HG03378 (cell line): Measurements from ENCODE around the gene YARS2.
"Not testable (repeated sequence)": the region's sequence is repeated elsewhere in the genome, so short reads cannot be mapped to it uniquely, and the experiment has no call there.

Source experiments
- ATAC-seq: cut with Tn5 transposase; IDR thresholded peaks from one replicate; pipeline ENCODE4 v1.9.1; 2021; ENCODE audit warnings: mild to moderate bottlenecking, moderate library complexity; ENCODE audit not compliant: unreplicated experiment

The YARS2 gene

DNA sequence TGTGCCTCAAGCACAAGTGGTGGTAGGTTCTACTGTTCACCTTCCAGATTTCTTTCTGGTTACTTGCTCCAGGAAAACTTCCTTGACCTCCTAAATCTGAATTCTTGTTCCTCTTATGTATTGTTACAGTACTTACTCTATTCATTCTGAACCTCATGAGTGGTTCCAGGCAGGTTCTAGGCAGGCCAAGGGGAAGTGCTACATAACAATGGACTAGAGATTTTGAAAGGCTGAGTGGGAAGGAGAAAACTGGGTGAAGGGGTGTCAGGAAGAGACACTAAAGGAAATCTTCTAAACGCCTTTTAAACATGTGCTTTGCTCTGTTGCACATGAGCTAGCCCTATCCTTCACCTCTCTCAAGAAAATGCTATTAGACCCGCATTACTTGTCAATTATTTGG, 1.6 kb downstream of the YARS2 start:
- no peak for ATAC-seq

DNA sequence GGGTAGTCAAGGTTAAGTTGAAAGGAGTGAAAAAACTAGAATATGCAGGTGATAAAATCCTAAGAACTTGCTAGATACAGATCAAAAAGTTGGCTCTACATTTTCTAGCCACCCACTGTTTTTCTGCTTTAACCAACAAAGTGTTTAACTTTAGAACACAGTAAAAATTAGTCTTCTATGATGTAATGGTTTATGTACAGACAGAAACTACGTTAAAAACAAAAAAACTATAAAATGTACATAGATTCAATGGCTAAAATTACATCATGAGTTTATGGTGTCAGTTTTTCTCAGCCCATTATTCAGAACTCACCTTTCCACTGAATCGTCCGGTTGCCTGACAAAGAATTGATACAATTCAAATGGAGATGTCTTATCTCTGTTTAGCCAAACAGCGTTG, 2.1 kb downstream of the YARS2 start:
- ATAC-seq = no peak

DNA sequence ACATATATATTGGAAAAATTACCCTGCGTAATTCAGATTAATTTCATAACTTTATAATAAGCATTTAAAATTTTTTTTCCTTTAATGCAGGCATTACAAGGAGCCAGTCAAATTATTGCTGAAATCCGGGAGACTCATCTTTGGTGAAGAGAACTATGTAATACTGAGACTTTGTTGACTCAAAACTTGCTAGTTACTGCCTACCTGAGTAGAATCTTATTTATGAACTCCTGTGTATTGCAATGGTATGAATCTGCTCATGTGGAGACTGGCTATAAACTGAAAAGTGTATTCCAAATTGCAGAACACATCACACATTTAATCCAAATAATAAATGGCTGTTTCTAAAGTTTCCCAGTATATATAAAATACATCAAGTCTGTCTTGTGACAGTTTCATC, 12.4 kb downstream of the YARS2 start:
- ATAC-seq = no peak

DNA sequence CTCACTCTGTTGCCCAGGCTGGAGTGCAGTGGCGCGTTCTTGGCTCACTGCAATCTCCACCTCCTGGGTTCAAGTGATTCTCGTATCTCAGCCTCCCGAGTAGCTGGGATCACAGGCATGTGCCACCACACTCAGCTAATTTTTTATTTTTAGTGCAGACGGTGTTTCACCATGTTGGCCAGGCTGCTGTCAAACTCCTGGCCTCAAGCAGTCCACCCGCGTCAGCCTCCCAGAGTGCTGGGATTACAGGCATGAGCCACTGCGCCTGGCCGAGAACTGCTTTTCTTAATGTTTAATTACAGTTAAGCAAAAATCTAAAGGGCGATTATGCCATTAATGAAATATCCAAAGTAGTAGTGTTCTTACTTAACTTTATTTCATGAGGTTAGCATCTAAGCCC, 13.6 kb downstream of the YARS2 start:
- no peak for ATAC-seq

DNA sequence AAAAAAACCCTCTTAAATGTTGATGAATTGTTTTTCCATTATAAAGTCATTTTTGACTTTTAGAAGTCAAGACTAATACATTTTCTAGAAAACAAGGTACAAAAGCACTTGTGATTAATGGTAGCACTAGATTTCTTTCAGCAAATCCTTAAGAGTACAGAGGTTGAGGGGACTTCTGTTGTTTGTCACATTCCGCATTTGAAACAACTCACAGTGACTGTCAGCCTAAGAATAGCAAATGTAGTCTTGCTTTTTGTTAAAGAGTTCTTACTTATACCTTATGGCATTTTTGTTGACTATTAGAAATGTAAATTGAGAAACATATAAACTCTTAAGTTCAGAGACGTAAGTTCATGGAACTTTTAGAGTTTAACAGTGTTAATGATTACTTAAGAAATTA, 16.4 kb downstream of the YARS2 start:
- ATAC-seq = no peak

DNA sequence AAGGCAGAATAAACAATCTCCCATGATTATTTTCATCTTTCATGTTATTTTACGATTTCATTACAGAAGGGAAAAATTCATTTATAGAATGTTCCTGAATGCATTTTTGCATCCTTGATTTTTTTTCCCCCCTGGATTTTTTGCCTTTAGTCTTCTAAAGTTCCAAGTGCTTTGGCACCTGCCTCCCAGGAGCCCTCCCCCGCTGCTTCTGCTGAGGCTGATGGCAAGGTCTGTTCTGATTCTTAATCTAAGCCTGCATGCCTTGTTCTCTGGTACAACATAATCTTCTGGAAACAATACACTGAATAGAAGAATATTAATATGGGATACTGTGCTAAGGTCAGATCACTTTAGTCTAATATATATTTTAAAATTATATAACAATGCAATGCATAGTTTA, 18.0 kb downstream of the YARS2 start:
- no peak for ATAC-seq

DNA sequence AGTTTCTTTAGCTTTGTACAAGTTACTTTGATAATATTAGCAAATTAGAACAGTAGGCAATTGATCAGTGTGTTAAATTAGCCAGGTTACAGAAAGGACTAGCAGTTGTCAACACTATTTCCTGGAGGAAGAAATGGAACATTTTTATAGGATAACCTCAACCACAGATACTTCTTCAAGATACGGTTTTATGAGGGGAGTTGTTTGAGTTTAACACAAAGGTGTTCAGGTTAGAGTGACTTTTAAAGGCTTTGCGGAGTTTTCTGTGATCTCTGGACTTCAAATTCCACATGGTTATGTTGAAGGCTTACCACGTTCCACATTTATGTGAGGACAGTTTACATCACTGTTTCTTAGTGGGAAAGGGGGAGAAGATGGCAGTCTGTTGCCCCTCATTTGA, 19.3 kb downstream of the YARS2 start:
- ATAC-seq = no peak

DNA sequence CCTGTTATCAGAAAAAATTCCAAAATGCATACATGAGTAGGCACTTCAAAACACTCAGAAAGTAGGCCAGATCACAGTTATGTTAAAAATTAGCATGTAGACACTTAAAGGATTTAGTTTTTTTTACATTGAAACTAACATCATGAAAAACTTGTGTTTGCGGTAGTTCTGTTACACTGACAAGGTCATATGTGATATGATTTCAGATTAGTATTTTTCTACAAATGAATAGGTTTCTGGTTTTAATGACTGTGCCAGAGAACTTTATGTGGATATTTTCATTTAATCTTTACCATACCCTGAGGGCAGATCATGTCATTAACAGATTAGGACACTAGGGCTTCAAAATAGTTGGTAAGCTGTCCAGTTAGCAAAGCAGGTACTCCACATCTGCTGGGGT, 20.7 kb downstream of the YARS2 start:
- ATAC-seq = no peak

DNA sequence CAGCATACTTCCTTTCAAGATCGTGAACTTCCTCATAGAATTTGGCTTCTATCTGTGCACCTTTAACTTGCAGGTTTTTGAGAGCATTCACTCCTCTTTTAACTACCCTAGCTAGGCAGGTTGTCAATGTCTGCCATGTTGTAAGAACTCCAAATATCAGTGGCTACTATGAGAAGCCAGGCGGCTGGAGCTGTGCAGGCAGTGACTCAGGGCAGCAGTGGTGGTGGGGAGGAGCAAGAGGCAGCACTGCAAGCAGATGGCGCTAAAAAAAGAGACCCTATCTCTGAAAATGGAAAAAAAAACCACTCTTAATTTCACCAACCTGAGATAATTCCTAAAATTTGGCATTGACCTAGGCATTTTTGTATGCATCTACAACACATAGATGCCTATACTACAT, 28.5 kb downstream of the YARS2 start:
- ATAC-seq = no peak

DNA sequence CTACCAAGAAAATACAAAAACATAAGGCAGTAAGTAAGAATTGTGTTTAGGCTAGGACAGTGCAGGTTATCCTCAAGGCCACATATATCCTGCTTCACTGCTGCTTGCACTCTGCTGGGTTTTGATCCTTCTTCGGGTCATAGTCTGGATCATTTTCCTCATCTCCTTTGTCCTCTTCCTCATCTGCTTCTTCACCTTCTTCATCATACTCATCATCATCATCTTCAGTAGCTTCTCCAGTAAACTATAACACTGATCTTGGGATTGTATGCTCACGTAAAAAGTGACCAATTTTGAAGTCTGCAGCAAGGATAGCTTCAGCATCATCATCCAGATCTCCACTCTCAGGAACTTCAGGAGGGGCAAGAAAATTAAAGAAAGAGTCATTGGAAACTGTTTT, 29.4 kb downstream of the YARS2 start:
- ATAC-seq = no peak

DNA sequence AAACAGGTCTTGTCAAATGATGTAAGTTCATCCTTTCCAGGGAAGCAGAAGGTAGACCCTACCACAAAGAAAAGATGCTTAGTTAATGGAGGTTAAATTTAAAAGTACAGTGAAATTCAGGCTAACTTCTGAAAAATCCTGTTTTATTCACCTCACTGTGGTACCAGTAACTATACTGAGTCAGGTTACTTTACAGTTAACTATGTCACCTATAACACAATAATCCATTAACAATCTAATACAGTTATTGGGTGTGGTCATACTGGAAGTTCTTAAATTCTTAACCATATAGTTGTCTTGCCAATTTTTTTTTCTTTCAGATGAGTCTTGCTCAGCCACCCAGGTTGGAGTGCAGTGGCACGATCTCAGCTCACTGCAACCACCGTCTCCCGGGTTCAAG, 30.4 kb downstream of the YARS2 start:
- not testable (repeated sequence) for ATAC-seq

DNA sequence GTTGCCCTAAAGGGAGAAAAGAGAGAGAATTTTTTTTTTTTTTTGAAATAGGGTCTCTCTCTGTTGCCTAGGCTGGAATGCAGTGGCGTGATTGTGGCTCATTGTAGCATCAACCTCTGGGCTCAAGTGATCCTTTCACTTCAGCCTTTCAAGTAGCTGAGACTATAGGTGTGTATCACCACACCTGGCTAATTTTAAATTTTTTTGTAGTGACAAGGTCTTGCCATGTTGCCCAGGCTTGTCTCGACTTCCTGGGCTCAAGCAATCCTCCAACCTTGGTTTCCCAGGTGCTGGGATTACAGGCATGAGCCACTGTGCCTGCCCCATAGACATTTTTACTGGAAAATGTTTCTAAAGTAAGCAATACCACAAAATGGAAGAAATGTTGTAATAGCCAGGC, 36.8 kb downstream of the YARS2 start:
- no peak for ATAC-seq

DNA sequence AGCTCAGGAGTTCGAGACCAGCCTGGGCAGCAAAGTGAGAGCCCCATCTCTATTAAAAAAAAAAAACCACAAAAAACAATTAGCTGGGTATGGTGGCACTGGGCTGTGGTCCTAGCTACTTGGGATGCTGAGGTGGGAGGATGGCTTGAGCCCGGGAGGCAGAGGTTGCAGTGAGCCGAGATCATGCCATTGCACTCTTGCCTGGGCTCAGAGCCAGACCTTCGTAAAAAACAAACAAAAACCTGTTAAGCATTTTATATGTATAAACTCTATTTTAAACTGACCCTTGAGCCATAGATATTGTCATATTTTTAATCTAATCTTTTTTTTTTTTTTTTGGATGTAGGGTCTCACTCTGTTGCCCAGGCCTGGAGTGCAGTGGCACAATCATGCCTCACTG, 40.9 kb downstream of the YARS2 start:
- ATAC-seq = no peak

DNA sequence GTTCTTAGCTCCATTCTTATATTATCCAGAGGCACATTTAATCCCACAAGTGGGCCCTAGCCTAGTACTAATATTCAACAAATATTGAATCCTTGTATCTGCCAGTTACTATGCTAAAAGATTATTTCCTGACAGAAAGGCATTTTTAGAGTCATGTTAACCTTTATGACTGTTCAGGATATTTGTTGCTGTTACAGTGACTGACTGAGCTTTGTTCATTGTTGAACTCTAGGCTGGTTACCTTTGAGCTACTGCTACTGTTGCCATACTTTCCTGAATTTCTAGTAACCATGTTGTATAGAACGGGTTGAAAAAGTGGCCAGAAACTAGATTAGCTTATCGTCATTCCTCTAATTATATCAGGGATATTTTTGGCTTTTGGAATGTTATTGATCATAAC, 46.8 kb downstream of the YARS2 start:
- no peak for ATAC-seq

DNA sequence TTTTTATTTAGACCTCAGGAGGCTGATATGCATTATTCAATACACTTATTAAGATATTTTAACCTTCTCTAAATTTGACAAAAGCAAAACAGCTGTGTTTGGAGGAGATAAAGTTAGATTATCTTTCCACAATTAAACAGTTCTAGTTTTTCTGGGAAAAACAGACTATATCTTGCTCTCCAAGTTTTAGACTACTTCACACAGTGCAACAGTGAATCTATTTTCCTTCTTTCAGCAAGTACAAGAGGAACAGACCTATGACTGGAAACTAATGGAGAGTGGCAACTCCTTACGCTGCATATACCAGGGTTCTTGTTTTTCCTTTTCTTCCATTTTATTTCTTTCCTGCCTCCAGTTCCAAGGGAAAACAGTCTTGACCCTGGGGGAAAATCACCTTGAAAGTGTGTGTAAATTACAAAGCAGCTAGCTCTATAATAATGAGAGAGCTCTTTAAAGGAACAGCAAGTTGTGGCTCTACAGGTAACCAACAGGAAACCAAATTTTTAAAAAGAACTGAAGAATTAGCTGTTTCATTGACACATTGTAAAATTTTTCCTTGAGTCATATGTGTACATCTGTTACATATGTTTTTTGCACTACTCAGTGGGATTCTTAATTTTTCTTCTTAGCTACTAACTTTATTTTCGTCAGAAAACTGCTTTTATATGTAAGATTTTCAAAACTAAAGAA, 49.2 kb downstream of the YARS2 start:
- ATAC-seq = no peak

DNA sequence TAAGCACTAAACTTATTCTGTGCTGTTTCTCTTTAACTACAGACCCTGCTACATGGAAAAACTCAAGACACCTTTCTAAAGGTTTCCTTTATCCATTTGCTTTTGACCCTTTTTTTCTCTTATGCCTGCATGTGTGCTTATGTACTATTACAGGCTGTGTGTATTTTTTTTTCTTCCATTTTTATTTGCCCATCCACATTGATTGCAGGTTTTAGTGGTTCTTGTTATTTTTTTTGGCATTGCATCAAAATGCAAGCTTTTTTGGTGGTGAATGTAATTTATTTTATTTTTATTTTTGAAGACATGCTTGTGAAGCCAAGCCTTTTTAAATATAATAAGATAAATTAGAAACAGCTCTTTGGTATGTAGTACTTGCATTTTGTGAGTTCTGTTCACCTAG, 49.9 kb downstream of the YARS2 start:
- no peak for ATAC-seq

DNA sequence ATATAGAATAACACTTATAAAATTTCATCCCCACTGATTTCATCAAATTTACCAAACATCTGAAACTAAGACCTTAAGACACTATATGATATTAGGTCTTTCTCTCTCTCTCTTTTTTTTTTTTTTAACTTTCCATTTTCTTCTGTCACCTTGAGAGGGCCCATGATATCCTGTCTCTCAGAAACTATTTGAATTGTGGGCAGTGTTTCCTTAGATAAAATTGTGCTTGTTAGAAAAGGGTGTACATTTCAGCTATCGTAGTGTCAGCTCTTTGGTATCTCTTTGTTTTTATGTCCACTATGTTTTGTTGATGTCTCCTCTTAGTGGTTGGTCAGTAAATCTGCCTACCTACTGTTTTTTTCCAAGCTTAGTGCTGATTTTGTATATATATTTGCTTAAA, 52.8 kb downstream of the YARS2 start:
- ATAC-seq = no peak

DNA sequence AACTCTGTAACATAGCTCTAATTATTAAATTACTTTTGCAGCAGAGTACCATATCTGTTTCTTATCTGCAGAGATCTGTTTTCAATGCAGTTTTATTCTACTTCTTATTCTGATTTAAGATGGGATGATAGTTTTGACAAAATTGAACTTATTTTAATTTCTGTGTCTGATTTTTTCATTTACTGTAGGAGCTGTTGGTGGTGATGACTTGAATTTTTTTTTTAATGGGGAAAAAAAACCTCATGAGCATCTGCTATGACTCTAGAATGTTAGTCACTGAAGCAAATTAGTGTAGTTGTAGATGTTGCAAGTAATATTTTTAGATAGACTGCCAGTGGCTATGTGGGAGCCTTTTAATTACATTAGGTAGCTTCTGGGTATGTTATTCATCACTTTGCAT, 53.2 kb downstream of the YARS2 start:
- no peak for ATAC-seq

DNA sequence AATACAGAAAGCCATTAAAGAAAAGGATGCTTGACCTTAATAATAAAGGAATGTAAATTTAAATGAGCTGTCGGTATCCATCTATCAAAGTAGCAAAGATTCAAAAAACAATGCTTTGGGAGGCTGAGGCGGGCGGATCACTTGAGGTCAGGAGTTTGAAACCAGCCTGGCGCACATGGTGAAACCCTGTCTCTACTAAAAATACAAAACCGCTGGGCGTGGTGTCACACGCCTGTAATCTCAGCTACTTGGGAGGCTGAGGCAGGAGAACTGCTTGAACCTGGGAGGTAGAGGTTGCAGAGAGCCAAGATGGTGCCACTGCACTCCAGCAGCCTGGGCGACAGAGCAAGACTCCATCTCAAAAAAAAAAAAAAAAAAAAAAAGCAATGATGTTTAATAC, 56.3 kb downstream of the YARS2 start:
- ATAC-seq = not testable (repeated sequence)

DNA sequence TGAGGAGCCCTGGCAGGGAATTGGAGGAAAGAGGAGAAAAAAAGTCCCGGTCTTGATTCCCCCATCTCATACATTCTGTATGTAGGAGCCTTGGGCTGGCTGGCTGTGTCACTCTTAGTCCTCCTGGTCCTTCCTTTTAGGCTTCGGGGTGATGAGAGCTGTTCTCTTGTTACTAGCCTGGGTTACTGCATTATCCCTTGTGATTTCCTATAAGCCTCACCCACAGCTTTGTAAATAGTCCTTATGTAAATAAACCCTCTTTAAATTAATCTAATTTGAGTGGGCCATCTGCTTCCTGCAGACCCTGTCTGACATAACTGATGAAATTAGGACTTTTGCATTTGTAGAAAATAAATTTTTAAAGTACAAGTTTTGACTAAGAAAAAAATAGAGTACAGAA, 57.4 kb downstream of the YARS2 start:
- ATAC-seq = no peak

DNA sequence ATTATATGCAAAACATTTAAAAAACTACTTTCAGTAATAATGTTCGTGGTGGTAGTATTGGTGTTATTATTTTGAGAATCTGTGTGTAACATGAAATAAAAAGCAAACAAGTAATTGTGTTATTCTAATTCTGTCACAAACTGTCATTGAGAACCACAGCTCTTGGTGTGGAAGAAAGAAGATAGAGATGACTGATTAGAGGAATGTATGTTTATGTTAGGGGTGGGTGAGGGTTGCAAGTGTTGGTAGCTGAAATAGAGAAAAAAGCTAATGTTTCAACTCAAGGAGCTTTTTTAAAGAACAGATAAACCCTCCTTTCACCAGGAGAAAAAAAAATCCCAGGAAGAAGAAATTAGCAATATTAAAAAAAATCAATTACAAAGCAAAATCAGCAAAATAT, 58.3 kb downstream of the YARS2 start:
- ATAC-seq = no peak
